Activated CD8-positive, alpha-beta T cell treated with anti-CD3 and anti-CD28 coated beads for 36 hours (primary cell): ENCODE measurements around the gene DERL2. TPM values are rescaled to one million over a fixed set of nuclear protein-coding genes. Genes with fewer than 3 reads are reported as not detected.
A peak's percentile ranks its signal among the peaks of the same experiment; 100 is the strongest.

Experiments
- ATAC-seq: fragments of 200-7000 bp; cut with Tn5 transposase; one replicate; pipeline ENCODE4 v1.10.0; 2021; ENCODE audit warnings: mild to moderate bottlenecking, moderate library complexity
- CTCF ChIA-PET: fragments of 350-600 bp; sonication (Branson Sonifier 250); formaldehyde crosslinking; loops from one replicate; lab custom pipeline; 2021; ENCODE audit warnings: antibody characterized with exemption; lab: Charles Lee
- POLR2A ChIA-PET: fragments of 350-600 bp; sonication (Branson Sonifier 250); formaldehyde crosslinking; loops from one replicate; lab custom pipeline; 2021; ENCODE audit warnings: antibody characterized with exemption; lab: Charles Lee
- DNase-seq: peaks from one replicate; pipeline ENCODE4 v3.0.0-alpha.2; 2020
- H3K27ac Mint-ChIP-seq: one replicate; pipeline ENCODE4 v1.8.0; 2021; ENCODE audit warnings: mild to moderate bottlenecking, mixed read lengths
- H3K27me3 Mint-ChIP-seq: one replicate; pipeline ENCODE4 v1.8.0; 2021; ENCODE audit warnings: mixed read lengths
- H3K36me3 Mint-ChIP-seq: one replicate; pipeline ENCODE4 v1.8.0; 2021; ENCODE audit warnings: low read depth, mixed read lengths
- H3K4me1 Mint-ChIP-seq: one replicate; pipeline ENCODE4 v1.8.0; 2021; ENCODE audit warnings: low read depth, mixed read lengths
- H3K4me3 Mint-ChIP-seq: one replicate; pipeline ENCODE4 v1.8.0; 2021; ENCODE audit warnings: mild to moderate bottlenecking, moderate library complexity, mixed read lengths
- H3K9me3 Mint-ChIP-seq: one replicate; pipeline ENCODE4 v1.8.0; 2021; ENCODE audit warnings: mixed read lengths
- intact Hi-C: fragments of 100-400 bp; cut with micrococcal nuclease; formaldehyde crosslinking; loops from one replicate; pipeline ENCODE4 v1.10.0; 2022
- total RNA-seq, 2 experiments: library from RNA; stranded (reverse); gene quantifications; one replicate each; pipeline ENCODE4 v1.2.3, GENCODE V29; 2021
- TF ChIP-seq, protein P1 (sequence below): fragments of 200-600 bp; IDR thresholded peaks from one replicate; pipeline ENCODE4 v1.8.0; 2022; ENCODE audit warnings: antibody characterized with exemption, mild to moderate bottlenecking

DERL2 gene
- total RNA-seq, 2 experiments from 2014 or later, result 43.4 to 45.8 TPM

DNA sequence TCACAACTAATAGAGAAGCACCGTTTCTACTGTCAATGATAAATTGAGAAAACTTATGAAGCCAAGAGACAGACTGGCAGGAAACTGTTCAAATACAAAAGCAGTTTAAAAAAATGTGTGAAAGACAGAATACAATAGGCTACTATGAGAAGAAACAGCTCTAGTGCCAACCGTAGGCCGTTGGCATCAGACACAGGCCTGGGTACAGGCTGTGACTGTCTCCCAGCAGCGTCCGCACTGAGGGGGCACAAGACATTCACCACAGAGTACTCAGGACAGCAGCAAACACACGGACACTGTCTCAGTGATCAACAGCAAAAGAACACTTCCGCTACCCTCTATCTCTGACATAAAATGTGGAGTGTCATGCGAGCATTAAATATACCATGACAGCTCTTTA lies 39.2 kb downstream of the DERL2 start:
- H3K27me3 Mint-ChIP-seq, result no peaks in the 10 kb centered on the region
- intact Hi-C loops, result no loop called here

DNA sequence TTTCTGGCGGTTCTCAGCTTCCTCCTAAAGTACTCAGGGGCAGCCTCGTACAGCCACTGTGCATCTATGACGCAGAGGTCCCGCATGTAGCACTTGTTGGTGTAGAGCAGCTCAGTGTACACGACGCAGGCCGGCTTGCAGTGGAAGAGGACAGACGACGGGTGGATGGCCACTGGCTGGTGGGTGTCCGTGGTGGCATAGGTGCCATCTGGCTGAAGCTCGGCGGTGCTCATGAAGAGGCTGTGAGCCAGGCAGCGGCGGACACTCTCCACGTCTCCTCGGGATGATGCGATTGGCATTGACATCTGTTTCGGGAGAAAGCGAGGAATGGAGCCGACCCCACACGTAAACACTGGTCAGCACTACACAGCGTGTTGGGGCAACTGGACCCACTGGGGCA lies 41.8 kb downstream of the DERL2 start:
- Mint-ChIP-seq H3K27me3 (no peaks in the 10 kb centered on the region), H3K27ac (no peak overlapping the region), H3K36me3 (peaks cover 40% of the 10 kb centered on the region), H3K9me3 (no peaks in the 10 kb centered on the region), H3K4me1 (peaks cover 10% of the 10 kb centered on the region), H3K4me3 (no peak overlapping the region)
- intact Hi-C loops, result no loop called here
- ChIA-PET CTCF (interaction anchor here (1.6 kb wide), 1 partner anchor 11 kb away, joined by 4 read pairs; no protein-coding TSS in a partner anchor), POLR2A (interaction anchor here (0.7 to 1.1 kb wide), 2 partner anchors 115 to 161 kb away, joined by 3 read pairs; no protein-coding TSS in a partner anchor)
- DNase-seq (no peak), ATAC-seq (no peak)
- TF ChIP-seq, protein P1, sequence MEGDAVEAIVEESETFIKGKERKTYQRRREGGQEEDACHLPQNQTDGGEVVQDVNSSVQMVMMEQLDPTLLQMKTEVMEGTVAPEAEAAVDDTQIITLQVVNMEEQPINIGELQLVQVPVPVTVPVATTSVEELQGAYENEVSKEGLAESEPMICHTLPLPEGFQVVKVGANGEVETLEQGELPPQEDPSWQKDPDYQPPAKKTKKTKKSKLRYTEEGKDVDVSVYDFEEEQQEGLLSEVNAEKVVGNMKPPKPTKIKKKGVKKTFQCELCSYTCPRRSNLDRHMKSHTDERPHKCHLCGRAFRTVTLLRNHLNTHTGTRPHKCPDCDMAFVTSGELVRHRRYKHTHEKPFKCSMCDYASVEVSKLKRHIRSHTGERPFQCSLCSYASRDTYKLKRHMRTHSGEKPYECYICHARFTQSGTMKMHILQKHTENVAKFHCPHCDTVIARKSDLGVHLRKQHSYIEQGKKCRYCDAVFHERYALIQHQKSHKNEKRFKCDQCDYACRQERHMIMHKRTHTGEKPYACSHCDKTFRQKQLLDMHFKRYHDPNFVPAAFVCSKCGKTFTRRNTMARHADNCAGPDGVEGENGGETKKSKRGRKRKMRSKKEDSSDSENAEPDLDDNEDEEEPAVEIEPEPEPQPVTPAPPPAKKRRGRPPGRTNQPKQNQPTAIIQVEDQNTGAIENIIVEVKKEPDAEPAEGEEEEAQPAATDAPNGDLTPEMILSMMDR, result no peak

More for the DNA sequence above, 39.2 kb downstream of the DERL2 start:
- H3K9me3 Mint-ChIP-seq, result no peaks in the 10 kb centered on the region
- TF ChIP-seq, protein P1, result no peak
- H3K4me1 Mint-ChIP-seq, result no peaks in the 10 kb centered on the region
- DNase-seq, result no peak
- H3K4me3 Mint-ChIP-seq, result no peak overlapping the region
- H3K27ac Mint-ChIP-seq, result no peak overlapping the region
- CTCF ChIA-PET, result interaction anchor here (1.1 kb wide), 1 partner anchor 23 kb away, joined by 3 read pairs; no protein-coding TSS in a partner anchor
- H3K36me3 Mint-ChIP-seq, result peaks cover 57% of the 10 kb centered on the region
- ATAC-seq, result no peak
- POLR2A ChIA-PET, result interaction anchor here (1.0 kb wide), 1 partner anchor 22 kb away, joined by 3 read pairs; the partner anchor contains the start of gene DHX33

DNA sequence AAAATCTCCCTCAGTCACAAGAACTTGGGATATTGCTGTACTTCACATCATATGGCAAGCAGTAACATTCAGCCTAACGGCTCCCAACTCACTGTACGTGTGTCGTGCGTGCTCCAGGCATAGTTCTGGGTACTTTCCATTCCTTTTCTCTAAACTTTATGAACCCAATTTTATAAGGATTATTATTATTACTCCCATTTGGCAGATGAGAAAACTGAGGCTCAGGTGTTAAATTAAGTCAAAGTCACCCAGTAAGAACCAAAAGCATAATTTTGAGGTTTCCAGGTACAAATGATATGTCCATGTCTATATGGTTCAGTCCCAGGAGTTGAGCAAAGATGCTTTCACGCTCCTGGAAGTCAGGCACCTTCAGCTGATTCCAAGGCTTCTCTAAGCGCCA lies 42.2 kb downstream of the DERL2 start:
- no peaks in the 10 kb centered on the region for H3K9me3 Mint-ChIP-seq
- TF ChIP-seq, protein P1, result no peak
- no peak overlapping the region for H3K4me3 Mint-ChIP-seq
- H3K27me3 Mint-ChIP-seq, result no peaks in the 10 kb centered on the region
- H3K36me3 Mint-ChIP-seq, result peaks cover 37% of the 10 kb centered on the region
- H3K27ac Mint-ChIP-seq, result no peak overlapping the region
- ChIA-PET POLR2A (interaction anchor here (1.1 to 2.4 kb wide), 3 partner anchors 13 to 116 kb away, joined by 3 to 7 read pairs (median 3); partner anchors contain the start of genes NUP88 and RPAIN), CTCF (interaction anchor here (1.6 kb wide), 1 partner anchor 10 kb away, joined by 4 read pairs; no protein-coding TSS in a partner anchor)
- ATAC-seq, result no peak
- intact Hi-C loops, result no loop called here
- no peak for DNase-seq
- H3K4me1 Mint-ChIP-seq, result peaks cover 10% of the 10 kb centered on the region

DNA sequence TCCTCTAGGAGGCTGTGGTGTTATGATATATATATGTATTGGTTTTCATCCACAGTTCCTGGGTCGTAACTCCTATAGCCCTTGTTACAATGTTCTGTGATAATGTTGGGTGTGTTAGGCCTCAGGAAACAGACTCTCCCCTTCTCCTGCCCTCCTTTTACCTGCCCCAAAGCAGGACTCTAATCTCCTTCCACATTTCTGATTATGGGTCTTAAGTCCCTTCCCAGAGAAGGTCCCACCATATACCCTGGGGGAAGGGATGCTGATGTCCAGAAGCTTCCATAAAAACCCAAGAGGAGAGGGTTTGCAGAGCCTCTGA lies 46.6 kb downstream of the DERL2 start:
- Mint-ChIP-seq H3K36me3 (peaks cover 49% of the 10 kb centered on the region), H3K4me3 (peak overlapping the region; percentile 81), H3K27me3 (no peaks in the 10 kb centered on the region), H3K4me1 (peaks cover 34% of the 10 kb centered on the region), H3K9me3 (no peaks in the 10 kb centered on the region), H3K27ac (peak overlapping the region; percentile 81)
- no peak for ATAC-seq
- intact Hi-C loops, result no loop called here
- DNase-seq, result no peak
- CTCF ChIA-PET, result interaction anchor here (0.7 to 6.4 kb wide), 33 partner anchors 10 to 350 kb away, joined by 3 to 68 read pairs (median 6); partner anchors contain the start of genes DHX33, NLRP1, NUP88 and RPAIN
- TF ChIP-seq, protein P1, result no peak
- POLR2A ChIA-PET, result interaction anchor here (0.9 to 3.2 kb wide), 12 partner anchors 9 to 67 kb away, joined by 3 to 30 read pairs (median 4); partner anchors contain the start of genes DHX33, NUP88 and RPAIN
